Cerebellar nuclear complex (tissue), 1 donor: Measurements from ENCODE around the gene RALA.
"Not testable (repeated sequence)": the region's sequence is repeated elsewhere in the genome, so short reads cannot be mapped to it uniquely, and the experiment has no call there.

Experiments used
- DNase-seq, 2 experiments: peaks; one replicate each; lab custom pipeline; 2025; lab: John Stamatoyannopoulos, UW

Gene RALA

GRCh38 chr7:39645482-39646407 lies 22.4 kb downstream of the RALA start:
- no peak for DNase-seq

- no peak for DNase-seq
Observed at GRCh38 chr7:39647816-39648215, 24.4 kb downstream of the RALA start.

- no peak for DNase-seq
Observed at GRCh38 chr7:39650676-39651075, 27.3 kb downstream of the RALA start.

GRCh38 chr7:39651265-39651664 lies 27.9 kb downstream of the RALA start:
- no peak for DNase-seq

- DNase-seq: no peak
Observed at GRCh38 chr7:39656415-39656814, 33.0 kb downstream of the RALA start.

- DNase-seq: no peak
Observed at GRCh38 chr7:39659356-39660013, 36.1 kb downstream of the RALA start.

- DNase-seq: no peak
Observed at GRCh38 chr7:39661960-39662359, 38.6 kb downstream of the RALA start.

GRCh38 chr7:39663263-39663662 lies 39.9 kb downstream of the RALA start:
- DNase-seq: no peak

GRCh38 chr7:39664057-39664456 lies 40.7 kb downstream of the RALA start:
- no peak for DNase-seq

GRCh38 chr7:39664585-39664984 lies 41.2 kb downstream of the RALA start:
- no peak for DNase-seq

- no peak for DNase-seq
Observed at GRCh38 chr7:39666562-39666961, 43.2 kb downstream of the RALA start.

- DNase-seq: no peak
Observed at GRCh38 chr7:39667341-39667923, 44.1 kb downstream of the RALA start.

- not testable (repeated sequence) for DNase-seq
Observed at GRCh38 chr7:39668280-39668679, 44.9 kb downstream of the RALA start.

- no peak for DNase-seq
Observed at GRCh38 chr7:39670052-39670451, 46.7 kb downstream of the RALA start.

GRCh38 chr7:39670934-39671333 lies 47.6 kb downstream of the RALA start:
- no peak for DNase-seq

GRCh38 chr7:39672176-39672575 lies 48.8 kb downstream of the RALA start:
- DNase-seq: no peak

- DNase-seq: no peak
Observed at GRCh38 chr7:39673868-39674267, 50.5 kb downstream of the RALA start.

GRCh38 chr7:39674406-39674805 lies 51.0 kb downstream of the RALA start:
- no peak for DNase-seq

GRCh38 chr7:39676346-39676745 lies 53.0 kb downstream of the RALA start:
- no peak for DNase-seq

- no peak for DNase-seq
Observed at GRCh38 chr7:39678930-39679709, 55.7 kb downstream of the RALA start.

GRCh38 chr7:39679874-39680273 lies 56.5 kb downstream of the RALA start:
- not testable (repeated sequence) for DNase-seq

GRCh38 chr7:39681887-39682441 lies 58.6 kb downstream of the RALA start:
- no peak for DNase-seq
